Measurements from ENCODE around the gene NYNRIN.

DNA sequence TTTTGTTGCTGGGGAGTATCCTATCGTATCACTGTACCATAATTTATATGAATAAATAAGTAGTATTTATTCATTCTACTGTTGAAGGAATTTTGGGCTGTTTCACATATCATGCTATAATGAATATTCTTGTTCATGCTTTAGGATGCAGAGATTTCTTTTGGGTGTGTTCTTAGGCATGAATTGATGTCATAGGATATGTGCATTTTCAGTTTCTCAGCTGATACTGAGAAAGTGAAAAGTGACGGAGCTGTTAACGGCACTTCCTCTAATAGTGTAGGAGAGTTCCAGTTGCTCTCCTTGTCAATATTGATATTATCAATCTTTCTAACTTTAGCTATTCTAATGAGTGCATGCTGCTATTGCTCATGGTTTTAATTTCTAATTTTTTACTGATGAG is 67.0 kb downstream of the NYNRIN start:
- TF ChIP-seq OSR1 (CRISPR knock-in tag; IDR thresholded peaks at IDR 0.05) = no peak
- TF ChIP-seq ZFP30 (CRISPR knock-in tag; IDR thresholded peaks at IDR 0.05) = no peak
- no peak for TF ChIP-seq ESRRG (CRISPR knock-in tag; IDR thresholded peaks at IDR 0.05)
- TF ChIP-seq RARB (CRISPR knock-in tag; IDR thresholded peaks at IDR 0.05) = no peak
- TF ChIP-seq ZFP3 (CRISPR knock-in tag; IDR thresholded peaks at IDR 0.05) = no peak
- TF ChIP-seq TCF4 (CRISPR knock-in tag; IDR thresholded peaks at IDR 0.05; ENCODE audit: borderline replicate concordance) = no peak
- TF ChIP-seq ZNF565 (CRISPR knock-in tag; conservative IDR thresholded peaks at IDR 0.05; ENCODE audit: low read depth) = no peak
- TF ChIP-seq, protein P1, sequence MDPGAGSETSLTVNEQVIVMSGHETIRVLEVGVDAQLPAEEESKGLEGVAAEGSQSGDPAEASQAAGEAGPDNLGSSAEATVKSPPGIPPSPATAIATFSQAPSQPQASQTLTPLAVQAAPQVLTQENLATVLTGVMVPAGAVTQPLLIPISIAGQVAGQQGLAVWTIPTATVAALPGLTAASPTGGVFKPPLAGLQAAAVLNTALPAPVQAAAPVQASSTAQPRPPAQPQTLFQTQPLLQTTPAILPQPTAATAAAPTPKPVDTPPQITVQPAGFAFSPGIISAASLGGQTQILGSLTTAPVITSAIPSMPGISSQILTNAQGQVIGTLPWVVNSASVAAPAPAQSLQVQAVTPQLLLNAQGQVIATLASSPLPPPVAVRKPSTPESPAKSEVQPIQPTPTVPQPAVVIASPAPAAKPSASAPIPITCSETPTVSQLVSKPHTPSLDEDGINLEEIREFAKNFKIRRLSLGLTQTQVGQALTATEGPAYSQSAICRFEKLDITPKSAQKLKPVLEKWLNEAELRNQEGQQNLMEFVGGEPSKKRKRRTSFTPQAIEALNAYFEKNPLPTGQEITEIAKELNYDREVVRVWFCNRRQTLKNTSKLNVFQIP (CRISPR knock-in tag; IDR thresholded peaks at IDR 0.05; ENCODE audit: borderline replicate concordance, low read depth) = no peak
- TF ChIP-seq, protein P2, sequence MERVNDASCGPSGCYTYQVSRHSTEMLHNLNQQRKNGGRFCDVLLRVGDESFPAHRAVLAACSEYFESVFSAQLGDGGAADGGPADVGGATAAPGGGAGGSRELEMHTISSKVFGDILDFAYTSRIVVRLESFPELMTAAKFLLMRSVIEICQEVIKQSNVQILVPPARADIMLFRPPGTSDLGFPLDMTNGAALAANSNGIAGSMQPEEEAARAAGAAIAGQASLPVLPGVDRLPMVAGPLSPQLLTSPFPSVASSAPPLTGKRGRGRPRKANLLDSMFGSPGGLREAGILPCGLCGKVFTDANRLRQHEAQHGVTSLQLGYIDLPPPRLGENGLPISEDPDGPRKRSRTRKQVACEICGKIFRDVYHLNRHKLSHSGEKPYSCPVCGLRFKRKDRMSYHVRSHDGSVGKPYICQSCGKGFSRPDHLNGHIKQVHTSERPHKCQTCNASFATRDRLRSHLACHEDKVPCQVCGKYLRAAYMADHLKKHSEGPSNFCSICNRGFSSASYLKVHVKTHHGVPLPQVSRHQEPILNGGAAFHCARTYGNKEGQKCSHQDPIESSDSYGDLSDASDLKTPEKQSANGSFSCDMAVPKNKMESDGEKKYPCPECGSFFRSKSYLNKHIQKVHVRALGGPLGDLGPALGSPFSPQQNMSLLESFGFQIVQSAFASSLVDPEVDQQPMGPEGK (CRISPR knock-in tag; IDR thresholded peaks at IDR 0.05; ENCODE audit: borderline replicate concordance) = no peak
- no peak for TF ChIP-seq TOX (CRISPR knock-in tag; IDR thresholded peaks at IDR 0.05; ENCODE audit: borderline replicate concordance)
- TF ChIP-seq ARNTL (CRISPR knock-in tag; IDR thresholded peaks at IDR 0.05; ENCODE audit: borderline replicate concordance, low read depth) = no peak
- TF ChIP-seq, protein P3, sequence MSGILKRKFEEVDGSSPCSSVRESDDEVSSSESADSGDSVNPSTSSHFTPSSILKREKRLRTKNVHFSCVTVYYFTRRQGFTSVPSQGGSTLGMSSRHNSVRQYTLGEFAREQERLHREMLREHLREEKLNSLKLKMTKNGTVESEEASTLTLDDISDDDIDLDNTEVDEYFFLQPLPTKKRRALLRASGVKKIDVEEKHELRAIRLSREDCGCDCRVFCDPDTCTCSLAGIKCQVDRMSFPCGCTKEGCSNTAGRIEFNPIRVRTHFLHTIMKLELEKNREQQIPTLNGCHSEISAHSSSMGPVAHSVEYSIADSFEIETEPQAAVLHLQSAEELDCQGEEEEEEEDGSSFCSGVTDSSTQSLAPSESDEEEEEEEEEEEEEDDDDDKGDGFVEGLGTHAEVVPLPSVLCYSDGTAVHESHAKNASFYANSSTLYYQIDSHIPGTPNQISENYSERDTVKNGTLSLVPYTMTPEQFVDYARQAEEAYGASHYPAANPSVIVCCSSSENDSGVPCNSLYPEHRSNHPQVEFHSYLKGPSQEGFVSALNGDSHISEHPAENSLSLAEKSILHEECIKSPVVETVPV (CRISPR knock-in tag; IDR thresholded peaks at IDR 0.05) = no peak
